HepG2 (cell line): ENCODE data around the gene SRP68. TPM values are rescaled to one million over a fixed set of nuclear protein-coding genes. Genes with fewer than 3 reads are reported as not detected.
A peak's percentile ranks its signal among the peaks of the same experiment; 100 is the strongest.

ENCODE experiments used
- ATAC-seq: fragments of 200-7000 bp; cut with Tn5 transposase; 3 replicates; pipeline ENCODE4 v1.9.1; 2020; ENCODE audit warnings: mild to moderate bottlenecking, moderate library complexity
- BruUV-seq: library from RNA; stranded (reverse); fragments of 400-500 nt; replicated peaks from 2 replicates; lab custom pipeline; 2021; lab: Mats Ljungman, UMichigan
- CTCF ChIA-PET: fragments of 300-600 bp; formaldehyde crosslinking; extraction: SDS; loops from one replicate; lab custom pipeline; 2021; ENCODE audit warnings: low total read pairs, inconsistent platforms, low intra/inter-chr PET ratio; lab: Yijun Ruan, JAX
- POLR2A ChIA-PET: fragments of 350-600 bp; sonication (Branson Sonifier 250); formaldehyde crosslinking; loops from one replicate; lab custom pipeline; 2020; ENCODE audit warnings: antibody characterized with exemption, inconsistent platforms; lab: Yijun Ruan, JAX
- DNase-seq: peaks from one replicate; pipeline ENCODE4 v3.0.0-alpha.2; 2015; ENCODE audit warnings: low spot score
- FAIRE-seq: peaks from 3 replicates; lab custom pipeline; 2011; peaks lifted over from hg19 to GRCh38; lab: Jason Lieb, UNC
- H2AFZ ChIP-seq: one replicate; pipeline ENCODE4 v1.6.1; 2011; ENCODE audit warnings: low read length, inconsistent platforms
- H3K27ac ChIP-seq: fragments of 300-600 bp; 3 replicates; pipeline ENCODE4 v1.8.0; 2011; ENCODE audit warnings: mixed run types, mild to moderate bottlenecking, mixed read lengths, low read length, inconsistent platforms; ENCODE audit not compliant: insufficient read depth; ENCODE audit errors: extremely low read length
- H3K27me3 ChIP-seq, 2 experiments: fragments of 200-600 bp in 1 of 2; 2 replicates in 1 of 2; 3 replicates in 1 of 2; pipeline versions ENCODE4 v1.6.0 to v1.8.0; 2011; ENCODE audit warnings: low read length in 2 of 2, mild to moderate bottlenecking in 2 of 2, moderate library complexity in 2 of 2, inconsistent platforms in 1 of 2; ENCODE audit not compliant: insufficient read depth in 2 of 2, control insufficient read depth in 1 of 2
- H3K36me3 ChIP-seq, 2 experiments: fragments of 200-600 bp in 1 of 2; replicated peaks in 1 of 2; 2 replicates in 1 of 2; 3 replicates in 1 of 2; pipeline versions ENCODE4 v1.5.1 to v1.8.0; 2011; ENCODE audit warnings: low read length in 2 of 2, inconsistent platforms in 1 of 2; ENCODE audit not compliant: insufficient read depth in 2 of 2, control insufficient read depth in 1 of 2
- H3K4me1 ChIP-seq: 2 replicates; pipeline ENCODE4 v1.5.1; 2012; ENCODE audit warnings: low read length, inconsistent platforms; ENCODE audit not compliant: insufficient read depth
- H3K4me2 ChIP-seq: 2 replicates; pipeline ENCODE4 v1.6.0; 2011; ENCODE audit warnings: low read depth, low read length, inconsistent platforms
- H3K4me3 ChIP-seq, 3 experiments: fragments of 200-600 bp in 1 of 3; sonication (generic), shearing (Covaris generic) in 1 of 3; replicated peaks in 1 of 3; 2 replicates each; pipeline ENCODE4 v1.5.1; 2011 to 2016; ENCODE audit warnings: low read length in 3 of 3, inconsistent platforms in 2 of 3, low read depth in 2 of 3, mild to moderate bottlenecking in 2 of 3, control low read depth in 1 of 3, mixed read lengths in 1 of 3; ENCODE audit not compliant: insufficient read depth in 1 of 3
- H3K79me2 ChIP-seq: one replicate; pipeline ENCODE4 v1.6.1; 2011; ENCODE audit warnings: low read length, inconsistent platforms; ENCODE audit not compliant: insufficient read depth
- H3K9ac ChIP-seq: 2 replicates; pipeline ENCODE4 v1.6.0; 2011; ENCODE audit warnings: mild to moderate bottlenecking, low read depth, low read length, inconsistent platforms; ENCODE audit not compliant: insufficient read depth
- H3K9me3 ChIP-seq: 2 replicates; pipeline ENCODE4 v1.5.1; 2012; ENCODE audit warnings: mild to moderate bottlenecking, low read length
- H4K20me1 ChIP-seq: 2 replicates; pipeline ENCODE4 v1.6.0; 2011; ENCODE audit warnings: inconsistent platforms, mild to moderate bottlenecking, low read length, moderate library complexity; ENCODE audit not compliant: insufficient read depth
- ADNP ChIP-seq: sonication (generic); formaldehyde crosslinking; IDR thresholded peaks from 2 replicates; pipeline ENCODE4 v1.4.0; 2020; ENCODE audit warnings: missing genetic modification reagents
- AGO2 ChIP-seq: fragments of 200-400 bp; formaldehyde crosslinking; optimal IDR thresholded peaks from 2 replicates; pipeline ENCODE3; 2017; ENCODE audit warnings: mild to moderate bottlenecking, low read depth, low read length, moderate library complexity
- ATRX ChIP-seq: sonication (generic); formaldehyde crosslinking; IDR thresholded peaks from 2 replicates; pipeline ENCODE4 v1.4.0; 2020; ENCODE audit warnings: missing genetic modification reagents, borderline replicate concordance
- MTF2 ChIP-seq: sonication (generic); formaldehyde crosslinking; IDR thresholded peaks from 2 replicates; pipeline ENCODE4 v1.5.0; 2020; ENCODE audit warnings: missing genetic modification reagents, borderline replicate concordance
- TSC22D2 ChIP-seq: sonication (generic); formaldehyde crosslinking; IDR thresholded peaks from 2 replicates; pipeline ENCODE4 v1.5.1; 2020; ENCODE audit warnings: missing genetic modification reagents, mild to moderate bottlenecking, borderline replicate concordance
- XRCC5 ChIP-seq: fragments of 200-400 bp; formaldehyde crosslinking; optimal IDR thresholded peaks from 2 replicates; pipeline ENCODE3; 2017; ENCODE audit warnings: mild to moderate bottlenecking, low read length
- ZC3H13 ChIP-seq: sonication (generic); formaldehyde crosslinking; IDR thresholded peaks from 2 replicates; pipeline ENCODE4 v1.8.1; 2023; ENCODE audit warnings: mild to moderate bottlenecking, missing genetic modification reagents, moderate library complexity
- ZNF207 ChIP-seq: fragments of 450-650 bp; IDR thresholded peaks from 2 replicates; pipeline ENCODE4 v1.6.1; 2016; ENCODE audit warnings: antibody characterized with exemption, borderline replicate concordance
- ZNF264 ChIP-seq: sonication (generic); formaldehyde crosslinking; IDR thresholded peaks from 2 replicates; pipeline ENCODE4 v1.4.0; 2020; ENCODE audit warnings: missing genetic modification reagents
- ZNF292 ChIP-seq: sonication (generic); formaldehyde crosslinking; IDR thresholded peaks from 2 replicates; pipeline ENCODE4 v1.8.1; 2022; ENCODE audit warnings: mild to moderate bottlenecking, low read depth, missing genetic modification reagents, borderline replicate concordance
- ZNF564 ChIP-seq: sonication (generic); formaldehyde crosslinking; IDR thresholded peaks from 2 replicates; pipeline ENCODE4 v1.8.1; 2023; ENCODE audit warnings: mild to moderate bottlenecking, missing genetic modification reagents
- ZNF652 ChIP-seq: IDR thresholded peaks from 2 replicates; pipeline ENCODE4 v1.6.1; 2016; ENCODE audit warnings: low read depth, borderline replicate concordance
- WGBS: methylation state at CpG from one replicate; pipeline ENCODE4 v1.1.6; 2017; ENCODE audit warnings: low lambda C conversion rate; 5-methylcytosine and 5-hydroxymethylcytosine counted together
- in situ Hi-C: cut with HindIII; loops from 2 replicates; pipeline ENCODE4 v1.10.0; 2017; ENCODE audit warnings: low pct_unique_long_range_greater_than_20kb; ENCODE audit not compliant: extremely low pct_ligation_motif_present
- intact Hi-C: fragments of 100-400 bp; cut with micrococcal nuclease; formaldehyde crosslinking; loops from one replicate; pipeline ENCODE4 v1.10.0; 2022; ENCODE audit not compliant: unreplicated experiment
- polyA plus RNA-seq, 8 experiments: library from polyadenylated mRNA; depleted of rRNA in 3 of 8; stranded (reverse) in 7 of 8; unstranded in 1 of 8; fragments of >200 nt; fragmentation: Illumina TruSeq in 4 of 8; extraction: Trizol in 4 of 8; gene quantifications; 2 replicates each; pipeline versions ENCODE4 v1.2.1 to v1.2.3, GENCODE V29; 2011 to 2016; ENCODE audit warnings: low read depth in 4 of 8, missing spikeins in 1 of 8, mixed read lengths in 1 of 8; ENCODE audit not compliant: insufficient read depth in 1 of 8
- total RNA-seq, 5 experiments: library from RNA; depleted of rRNA; stranded (reverse); fragments of >200 nt; fragmentation: Illumina TruSeq; extraction: Trizol; gene quantifications; 2 replicates each; pipeline ENCODE4 v1.2.3, GENCODE V29; 2016; ENCODE audit warnings: low read depth in 1 of 5
- TF ChIP-seq, protein P1 (sequence below): sonication (generic); formaldehyde crosslinking; IDR thresholded peaks from 2 replicates; pipeline ENCODE4 v1.8.0; 2023; ENCODE audit warnings: mild to moderate bottlenecking, missing genetic modification reagents

SRP68 gene
- total and polyA plus RNA-seq, 2 of the 13 experiments (the other 11 are each of a cell fraction or from before 2014, with no cell fraction given): 39.8 to 74.3 TPM

DNA sequence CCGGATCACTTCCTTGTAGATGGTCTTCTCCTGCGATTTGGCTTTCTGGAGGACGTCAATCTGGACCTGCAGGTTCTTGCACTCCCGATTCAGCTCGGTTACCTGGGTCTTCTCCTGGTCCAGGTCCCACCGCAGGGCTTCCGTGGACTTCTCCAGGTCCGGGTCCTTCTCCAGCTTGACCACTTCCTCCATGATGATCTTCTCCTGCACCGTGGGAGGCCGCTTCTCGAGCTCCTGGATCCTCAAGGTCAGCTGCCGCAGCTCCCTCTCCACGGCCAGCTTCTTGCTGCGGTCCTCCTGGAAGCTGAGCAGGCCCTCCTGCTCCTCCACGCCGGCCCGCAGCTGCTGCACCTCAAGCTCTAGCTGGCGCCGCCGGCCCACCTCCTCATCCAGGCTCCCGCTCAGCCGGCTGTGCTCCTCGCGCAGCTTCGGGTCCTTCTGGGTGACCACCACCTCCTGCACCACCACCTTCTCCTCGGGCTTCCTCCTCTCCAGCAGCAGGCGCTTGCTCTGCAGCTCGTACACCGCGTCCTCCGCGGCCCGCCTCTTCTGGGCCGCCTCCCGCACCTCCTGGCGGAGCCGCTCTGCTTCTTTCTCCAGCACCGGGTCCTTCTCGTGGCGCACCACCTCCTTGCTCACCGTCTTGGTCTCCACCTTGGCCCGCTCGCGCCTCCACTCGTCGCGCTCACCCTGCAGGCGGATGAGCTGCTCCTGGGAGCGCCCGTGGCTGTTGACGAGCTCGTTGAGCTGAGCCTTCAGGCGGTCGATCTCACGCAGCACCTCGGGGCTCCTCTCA is 63.5 kb downstream of the SRP68 start:
- no peaks in the 10 kb centered on the region for H3K27me3 ChIP-seq
- 96% methylated on average over 56 of the region's 56 CpGs for WGBS
- H3K79me2 ChIP-seq: no peaks in the 10 kb centered on the region
- H3K9me3 ChIP-seq: no peaks in the 10 kb centered on the region
- no peak for FAIRE-seq
- no peak overlapping the region for H2AFZ ChIP-seq
- H3K36me3 ChIP-seq: peaks cover 0 to 6% of the 10 kb centered on the region in 2 experiments; a peak in 2 of 5 replicates
- TF ChIP-seq ZNF652 (CRISPR knock-in tag) (no peak), XRCC5 (no peak), ZNF564 (CRISPR knock-in tag) (no peak), ADNP (CRISPR knock-in tag) (no peak), ZNF292 (CRISPR knock-in tag) (no peak), TSC22D2 (CRISPR knock-in tag) (no peak), ZNF207 (no peak), MTF2 (CRISPR knock-in tag) (no peak), ATRX (no peak), ZNF264 (CRISPR knock-in tag) (no peak), ZC3H13 (CRISPR knock-in tag) (peak; percentile 35; the same call in 1 of the 2 replicates), AGO2 (peak; percentile 14)
- TF ChIP-seq, protein P1, sequence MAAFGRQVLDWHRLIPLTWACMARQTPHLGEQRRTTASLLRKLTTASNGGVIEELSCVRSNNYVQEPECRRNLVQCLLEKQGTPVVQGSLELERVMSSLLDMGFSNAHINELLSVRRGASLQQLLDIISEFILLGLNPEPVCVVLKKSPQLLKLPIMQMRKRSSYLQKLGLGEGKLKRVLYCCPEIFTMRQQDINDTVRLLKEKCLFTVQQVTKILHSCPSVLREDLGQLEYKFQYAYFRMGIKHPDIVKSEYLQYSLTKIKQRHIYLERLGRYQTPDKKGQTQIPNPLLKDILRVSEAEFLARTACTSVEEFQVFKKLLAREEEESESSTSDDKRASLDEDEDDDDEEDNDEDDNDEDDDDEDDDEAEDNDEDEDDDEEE (CRISPR knock-in tag): no peak
- TF ChIP-seq, all 625 proteins: peak for 2
- Histone ChIP-seq H3K27ac (no peak overlapping the region), H3K9ac (no peak overlapping the region), H4K20me1 (no peaks in the 10 kb centered on the region), H3K4me3 (no peak overlapping the region), H3K4me1 (peaks cover 24% of the 10 kb centered on the region), H3K4me2 (no peak overlapping the region)
- no TSS peak for BruUV-seq
- DNase-seq (no peak), ATAC-seq (no peak)
- POLR2A ChIA-PET: interaction anchor here (1.4 to 1.5 kb wide), 2 partner anchors 23 to 104 kb away, joined by 4 read pairs; partner anchors contain the start of gene MRPL38
- intact Hi-C loops: no loop called here
- CTCF ChIA-PET: no interaction called here
- in situ Hi-C loops: loop anchor here (5.0 kb wide), 2 partner anchors 52 to 102 kb away; no protein-coding TSS in a partner anchor
